Neuronal stem cell (in vitro differentiated cells): ENCODE measurements around the gene RTL10.

Experiments used
- DNase-seq: peaks from one replicate; pipeline ENCODE4 v3.0.0-alpha.2; 2013; ENCODE audit warnings: low spot score
- H2AFZ ChIP-seq: one replicate; pipeline ENCODE4 v1.6.1; 2013; ENCODE audit warnings: mild to moderate bottlenecking, low read length, inconsistent platforms
- H2AK5ac ChIP-seq: 2 replicates; pipeline ENCODE4 v1.6.1; 2013; ENCODE audit warnings: low read depth, mild to moderate bottlenecking, inconsistent platforms, low read length, moderate library complexity, mixed read lengths
- H2BK120ac ChIP-seq: 2 replicates; pipeline ENCODE4 v1.6.1; 2013; ENCODE audit warnings: low read depth, mild to moderate bottlenecking, inconsistent platforms, low read length, moderate library complexity, mixed read lengths
- H2BK12ac ChIP-seq: one replicate; pipeline ENCODE4 v1.6.1; 2013; ENCODE audit warnings: low read length, inconsistent platforms
- H2BK15ac ChIP-seq: 2 replicates; pipeline ENCODE4 v1.6.1; 2013; ENCODE audit warnings: mild to moderate bottlenecking, low read length, inconsistent platforms, mixed read lengths
- H2BK5ac ChIP-seq: one replicate; pipeline ENCODE4 v1.6.1; 2013; ENCODE audit warnings: inconsistent platforms, mild to moderate bottlenecking, low read length, moderate library complexity
- H3K14ac ChIP-seq: one replicate; pipeline ENCODE4 v1.6.1; 2013; ENCODE audit warnings: low read length, inconsistent platforms
- H3K18ac ChIP-seq: 2 replicates; pipeline ENCODE4 v1.6.1; 2013; ENCODE audit warnings: low read length, inconsistent platforms
- H3K23ac ChIP-seq: 2 replicates; pipeline ENCODE4 v1.6.1; 2013; ENCODE audit warnings: low read depth, mild to moderate bottlenecking, mixed read lengths, low read length, inconsistent platforms; ENCODE audit not compliant: poor library complexity
- H3K27ac ChIP-seq: replicated peaks from 3 replicates; pipeline ENCODE4 v1.5.1; 2013; ENCODE audit warnings: low read length, inconsistent platforms
- H3K27me3 ChIP-seq, 3 experiments: 2 replicates each; pipeline ENCODE4 v1.6.1; 2013; ENCODE audit warnings: low read length in 3 of 3, mild to moderate bottlenecking in 2 of 3, inconsistent platforms in 1 of 3, low read depth in 1 of 3, mixed read lengths in 1 of 3, moderate library complexity in 1 of 3; ENCODE audit not compliant: control insufficient read depth in 3 of 3, insufficient read depth in 3 of 3
- H3K36me3 ChIP-seq, 2 donors: replicated peaks in 1 of 2; 2 replicates each; pipeline ENCODE4 v1.6.1; 2013; ENCODE audit warnings: low read length in 2 of 2; ENCODE audit not compliant: control insufficient read depth in 2 of 2, insufficient read depth in 2 of 2
- H3K4ac ChIP-seq: 2 replicates; pipeline ENCODE4 v1.6.1; 2013; ENCODE audit warnings: inconsistent platforms, mild to moderate bottlenecking, low read length, moderate library complexity
- H3K4me1 ChIP-seq, 2 donors: 1 replicate in 1 of 2; 2 replicates in 1 of 2; pipeline ENCODE4 v1.6.1; 2013; ENCODE audit warnings: low read length in 2 of 2, low read depth in 1 of 2; ENCODE audit not compliant: control insufficient read depth in 2 of 2, insufficient read depth in 1 of 2
- H3K4me2 ChIP-seq: one replicate; pipeline ENCODE4 v1.6.1; 2013; ENCODE audit warnings: mild to moderate bottlenecking, low read length, inconsistent platforms; ENCODE audit not compliant: insufficient read depth, poor library complexity, severe bottlenecking
- H3K4me3 ChIP-seq, 2 donors: 2 replicates each; pipeline ENCODE4 v1.5.1; 2013; ENCODE audit warnings: low read length in 2 of 2, mild to moderate bottlenecking in 2 of 2, inconsistent platforms in 1 of 2, moderate library complexity in 1 of 2
- H3K79me1 ChIP-seq: one replicate; pipeline ENCODE4 v1.6.1; 2013; ENCODE audit warnings: low read depth, mild to moderate bottlenecking, inconsistent platforms, low read length, moderate library complexity
- H3K9ac ChIP-seq: one replicate; pipeline ENCODE4 v1.6.1; 2013; ENCODE audit warnings: mild to moderate bottlenecking, low read depth, low read length, inconsistent platforms; ENCODE audit not compliant: poor library complexity
- H3K9me3 ChIP-seq, 2 donors: replicated peaks in 1 of 2; 2 replicates each; pipeline versions ENCODE3 to v1.6.1; 2013; ENCODE audit warnings: low read length in 2 of 2, mild to moderate bottlenecking in 2 of 2, inconsistent platforms in 1 of 2, low read depth in 1 of 2, mixed read lengths in 1 of 2, moderate library complexity in 1 of 2; ENCODE audit not compliant: control insufficient read depth in 2 of 2, insufficient read depth in 1 of 2
- H4K8ac ChIP-seq: one replicate; pipeline ENCODE4 v1.6.1; 2013; ENCODE audit warnings: low read depth, mild to moderate bottlenecking, inconsistent platforms, low read length, moderate library complexity
- H4K91ac ChIP-seq: one replicate; pipeline ENCODE4 v1.6.1; 2013; ENCODE audit warnings: low read length, low read depth, mild to moderate bottlenecking, inconsistent platforms; ENCODE audit not compliant: poor library complexity
- WGBS, 2 donors: extraction: QIAGEN DNeasy Blood & Tissue Kit; methylation state at CpG; one replicate each; pipeline ENCODE4 v1.1.7; 2013; ENCODE audit warnings: missing lambda C conversion rate in 2 of 2, mixed read lengths in 1 of 2; ENCODE audit not compliant: insufficient read length in 2 of 2, insufficient replicate concordance in 1 of 2; ENCODE audit errors: extremely low coverage in 2 of 2; 5-methylcytosine and 5-hydroxymethylcytosine counted together

Gene RTL10

DNA sequence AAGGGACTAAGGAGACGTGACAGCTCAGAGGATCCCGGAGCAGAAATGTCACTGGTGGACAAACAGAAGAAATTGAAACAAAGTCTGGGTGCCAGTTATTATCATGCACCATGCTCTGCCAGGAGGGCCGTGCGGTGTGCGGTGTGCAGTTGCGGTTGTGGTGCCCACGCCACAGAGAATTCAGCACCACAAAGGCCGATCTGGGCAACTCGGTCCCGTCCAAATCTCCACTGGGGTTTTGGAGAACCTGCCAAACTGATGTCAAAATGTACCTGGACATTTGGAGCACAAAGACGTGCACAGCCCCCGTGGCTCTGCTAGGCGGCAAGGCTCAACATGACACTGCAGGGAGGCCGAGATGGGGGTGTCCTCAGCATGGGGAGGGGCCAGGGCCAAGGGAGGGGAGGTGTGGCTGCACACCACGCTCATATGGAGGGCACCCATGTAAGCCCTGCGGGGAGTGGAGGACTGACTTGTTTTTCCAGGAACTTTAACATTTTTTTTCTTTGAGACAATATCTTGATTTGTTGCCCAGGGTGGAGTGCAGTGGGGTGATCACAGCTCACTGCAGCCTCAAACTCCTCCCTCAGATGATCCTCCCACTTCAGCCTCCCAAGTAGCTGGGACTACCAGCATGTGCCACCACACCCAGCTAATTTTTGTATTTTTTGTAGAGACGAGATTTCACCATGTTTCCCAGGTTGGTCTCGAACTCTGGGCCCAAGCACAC lies 39.4 kb downstream of the RTL10 start:
- Histone ChIP-seq H3K23ac (no peak overlapping the region), H3K4me3 (no peak overlapping the region), H4K8ac (no peak overlapping the region), H2AFZ (no peak overlapping the region), H3K4me1 (peaks cover 0 to 3% of the 10 kb centered on the region in 2 donors), H3K27me3 (no peaks in the 10 kb centered on the region), H3K79me1 (peaks cover 4% of the 10 kb centered on the region), H4K91ac (no peak overlapping the region), H3K14ac (no peak overlapping the region), H2BK120ac (no peak overlapping the region), H3K4ac (no peak overlapping the region), H2AK5ac (no peak overlapping the region), H2BK12ac (no peak overlapping the region), H3K9ac (no peak overlapping the region), H3K36me3 (peaks cover 0 to 4% of the 10 kb centered on the region in 2 donors), H3K9me3 (no peaks in the 10 kb centered on the region), H2BK15ac (no peak overlapping the region), H3K27ac (no peak overlapping the region), H3K4me2 (no peak overlapping the region), H2BK5ac (no peak overlapping the region), H3K18ac (no peak overlapping the region)
- WGBS, 2 donors: no CpG with 5 or more reads among the region's 18 CpGs
- no peak for DNase-seq

- Histone ChIP-seq H2BK120ac (no peak overlapping the region), H3K18ac (no peak overlapping the region), H4K91ac (no peak overlapping the region), H3K4ac (no peak overlapping the region), H3K23ac (no peak overlapping the region), H2AFZ (no peak overlapping the region), H3K4me3 (no peak overlapping the region), H3K4me2 (no peak overlapping the region), H3K14ac (no peak overlapping the region), H3K4me1 (peaks cover 0 to 3% of the 10 kb centered on the region in 2 donors), H3K9ac (no peak overlapping the region), H3K79me1 (no peaks in the 10 kb centered on the region), H4K8ac (no peak overlapping the region), H3K27ac (no peak overlapping the region), H2BK12ac (no peak overlapping the region), H3K27me3 (no peaks in the 10 kb centered on the region), H2BK5ac (no peak overlapping the region), H3K36me3 (peaks cover 0 to 4% of the 10 kb centered on the region in 2 donors), H2BK15ac (no peak overlapping the region), H3K9me3 (no peaks in the 10 kb centered on the region), H2AK5ac (no peak overlapping the region)
- DNase-seq: no peak
- no CpG with 5 or more reads among the region's 5 CpGs for WGBS, 2 donors
Measured at GRCh38 chr22:19814428-19814827, 40.2 kb downstream of the RTL10 start.

DNA sequence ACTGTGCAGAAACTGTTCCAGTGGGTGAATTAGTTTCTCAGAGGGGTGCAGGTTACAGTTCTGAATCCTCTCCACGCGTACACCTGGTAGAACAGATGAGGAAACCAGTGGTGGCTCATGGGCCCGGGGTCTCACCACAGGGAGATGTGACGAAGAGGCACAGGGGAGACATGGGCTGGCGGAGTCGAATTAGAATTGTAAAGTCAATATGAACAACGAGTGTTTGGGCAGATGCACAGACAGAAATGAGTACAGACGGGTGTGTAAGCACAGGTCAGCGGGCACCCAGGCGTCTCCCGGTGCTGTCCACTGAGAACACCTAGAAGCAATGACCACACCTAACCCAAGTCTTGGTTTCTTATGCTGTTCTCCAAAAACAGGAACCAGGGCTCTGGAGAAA lies 41.8 kb downstream of the RTL10 start:
- no peak overlapping the region for H3K4ac ChIP-seq
- peaks cover 0 to 4% of the 10 kb centered on the region in 2 donors for H3K36me3 ChIP-seq
- H2BK120ac ChIP-seq: no peak overlapping the region
- H3K4me2 ChIP-seq: no peak overlapping the region
- H3K79me1 ChIP-seq: no peaks in the 10 kb centered on the region
- WGBS, 2 donors: no CpG with 5 or more reads among the region's 11 CpGs
- H3K9me3 ChIP-seq: no peaks in the 10 kb centered on the region
- H2AFZ ChIP-seq: no peak overlapping the region
- no peak overlapping the region for H2BK15ac ChIP-seq
- H3K18ac ChIP-seq: no peak overlapping the region
- H4K8ac ChIP-seq: no peak overlapping the region
- no peak overlapping the region for H2BK5ac ChIP-seq
- no peak overlapping the region for H3K4me3 ChIP-seq
- no peak for DNase-seq
- H3K23ac ChIP-seq: no peak overlapping the region
- H3K14ac ChIP-seq: no peak overlapping the region
- no peak overlapping the region for H2BK12ac ChIP-seq
- H3K27ac ChIP-seq: no peak overlapping the region
- H3K9ac ChIP-seq: no peak overlapping the region
- no peak overlapping the region for H2AK5ac ChIP-seq
- no peaks in the 10 kb centered on the region for H3K27me3 ChIP-seq
- no peaks in the 10 kb centered on the region for H3K4me1 ChIP-seq
- no peak overlapping the region for H4K91ac ChIP-seq

DNA sequence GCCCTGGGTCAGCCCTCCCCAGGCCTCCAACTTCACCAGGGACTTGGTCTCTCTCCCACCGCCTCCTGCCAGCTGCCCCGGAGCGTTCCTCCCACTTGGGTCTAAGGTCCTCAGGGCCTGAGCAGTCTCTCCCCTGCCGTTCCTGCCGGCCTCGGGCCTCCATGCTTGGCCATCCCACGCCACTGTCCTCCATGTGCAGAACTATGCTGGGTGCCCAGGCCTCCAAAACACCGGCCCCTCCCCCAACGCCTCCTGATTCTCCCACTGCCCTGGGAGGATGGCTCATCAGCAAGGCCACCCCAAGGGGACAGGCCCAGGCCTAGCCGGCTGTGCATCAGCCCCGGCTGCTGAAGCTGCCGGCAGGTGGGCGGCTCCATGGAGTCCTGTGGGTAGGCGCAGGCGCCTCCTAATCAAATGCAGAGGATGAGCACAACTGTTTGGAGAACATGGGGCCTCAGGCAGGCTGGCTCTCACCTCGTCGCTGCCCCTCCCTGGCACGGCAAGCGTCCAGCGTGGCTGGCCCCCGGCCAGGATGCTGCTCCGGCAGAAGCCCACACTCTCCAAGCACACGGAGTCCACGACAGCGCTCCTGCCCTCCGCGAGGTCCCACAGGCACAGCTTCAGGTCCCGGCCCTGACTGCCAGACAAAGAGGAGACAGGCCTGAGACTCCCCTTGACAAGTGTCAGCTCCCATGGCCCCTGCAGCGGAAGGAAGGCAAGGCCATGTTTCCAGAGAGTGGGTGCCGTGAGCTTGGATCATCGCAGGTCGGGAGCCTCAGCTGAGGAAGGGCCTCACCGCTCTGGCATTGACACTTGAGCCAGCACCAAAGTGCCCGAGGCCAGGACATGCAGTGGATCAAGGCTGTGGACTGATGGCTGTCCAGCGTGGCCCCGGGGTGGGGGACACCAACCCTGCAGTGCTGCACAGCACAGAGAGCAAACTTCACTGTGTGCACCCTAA lies 42.6 kb downstream of the RTL10 start:
- Histone ChIP-seq H3K4me3 (no peak overlapping the region), H3K79me1 (no peaks in the 10 kb centered on the region), H2AK5ac (no peak overlapping the region), H3K9me3 (no peaks in the 10 kb centered on the region), H3K23ac (peak overlapping the region; percentile 50), H3K27ac (no peak overlapping the region), H2BK12ac (peak overlapping the region; percentile 4), H3K27me3 (no peaks in the 10 kb centered on the region), H4K91ac (no peak overlapping the region), H3K4me1 (no peaks in the 10 kb centered on the region), H2BK5ac (no peak overlapping the region), H3K4ac (no peak overlapping the region), H3K36me3 (peaks cover 0 to 4% of the 10 kb centered on the region in 2 donors), H3K14ac (peak overlapping the region; percentile 90), H3K18ac (peak overlapping the region; percentile 51), H3K4me2 (no peak overlapping the region), H3K9ac (no peak overlapping the region), H4K8ac (no peak overlapping the region), H2BK120ac (no peak overlapping the region), H2AFZ (no peak overlapping the region), H2BK15ac (no peak overlapping the region)
- WGBS, 2 donors: no CpG with 5 or more reads among the region's 36 CpGs
- DNase-seq: no peak
